NB4 (cell line): ENCODE data around the gene RER1.

Source experiments
- CTCF ChIP-seq: IDR thresholded peaks from one replicate; pipeline ENCODE4 v1.5.1; 2012; ENCODE audit warnings: low read depth, low read length
- POLR2A ChIP-seq: IDR thresholded peaks from 2 replicates; pipeline ENCODE4 v1.6.1; 2011; ENCODE audit warnings: mild to moderate bottlenecking; ENCODE audit not compliant: insufficient read length; ENCODE audit errors: extremely low read depth

- TF ChIP-seq CTCF (no peak), POLR2A (no peak)
These were observed 10.8 kb downstream of the RER1 start for GRCh38 chr1:2402420-2402819.
